ENCODE measurements around the gene OR2AK2.

DNA sequence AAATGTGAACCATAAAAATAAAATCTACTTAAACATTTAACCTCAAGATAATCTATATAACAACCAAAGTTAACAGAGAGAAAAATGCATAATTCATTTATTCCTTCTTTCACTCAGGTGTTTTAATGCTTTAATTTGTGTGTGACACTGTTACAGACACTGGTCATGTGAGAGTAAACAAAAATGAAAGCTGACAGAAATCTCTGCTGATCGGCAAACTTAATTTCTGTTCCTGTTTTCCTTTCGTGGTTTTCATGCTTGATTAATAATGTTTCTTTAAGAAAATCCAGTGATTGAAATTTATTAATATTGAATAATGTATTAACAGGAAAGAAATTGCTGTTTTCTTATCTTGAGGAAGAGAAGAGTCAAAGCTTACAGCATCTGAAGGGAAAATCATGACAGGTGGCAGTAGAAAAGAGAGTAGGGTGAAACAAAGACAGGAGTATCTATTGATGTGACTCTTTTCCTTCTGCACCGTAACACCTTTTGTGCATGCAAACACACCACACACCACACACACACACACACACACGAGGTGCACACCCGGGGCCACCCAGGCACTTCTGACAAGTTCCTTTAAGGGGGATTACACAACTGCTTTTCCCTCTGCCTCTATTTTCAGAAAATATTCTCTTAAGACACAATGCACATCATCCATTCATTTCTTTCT lies 1.6 kb downstream of the OR2AK2 start:
- TF ChIP-seq CTCF (IDR thresholded peaks at IDR 0.05; ENCODE audit: extremely low read depth in 1 of 2, insufficient read depth in 1 of 2, low read depth in 1 of 2, low read length in 2 of 2) (no peak), POLR2AphosphoS5 (IDR thresholded peaks at IDR 0.05; ENCODE audit: insufficient read depth, low read depth, low read length) (no peak), POLR2A (IDR thresholded peaks at IDR 0.05; ENCODE audit: low read depth, low read length) (no peak), JUN (IDR thresholded peaks at IDR 0.05; ENCODE audit: borderline replicate concordance, insufficient read depth, insufficient read length, low read depth) (no peak)

Data from endothelial cell of umbilical vein (primary cell).